Measurements from ENCODE around the gene CRKL.

CRKL gene

GRCh38 chr22:20952544-20953341 is 35.5 kb downstream of the CRKL start:
- DNase-seq, result no peak

- no peak for DNase-seq
These were observed 36.1 kb downstream of the CRKL start for GRCh38 chr22:20953342-20953608.

- no peak for DNase-seq
These were observed 36.7 kb downstream of the CRKL start for GRCh38 chr22:20953668-20954500.

- DNase-seq, result no peak
These were observed 38.3 kb downstream of the CRKL start for GRCh38 chr22:20955548-20955947.

GRCh38 chr22:20956258-20957101 is 39.3 kb downstream of the CRKL start:
- DNase-seq, result no peak

GRCh38 chr22:20957102-20957682 is 40.0 kb downstream of the CRKL start:
- DNase-seq, result no peak

- DNase-seq, result no peak
These were observed 40.6 kb downstream of the CRKL start for GRCh38 chr22:20957683-20958431.

- no peak for DNase-seq
These were observed 42.6 kb downstream of the CRKL start for GRCh38 chr22:20959578-20960461.

GRCh38 chr22:20960609-20961008 is 43.4 kb downstream of the CRKL start:
- no peak for DNase-seq

GRCh38 chr22:20962491-20962945 is 45.3 kb downstream of the CRKL start:
- DNase-seq, result no peak

- no peak for DNase-seq
These were observed 46.2 kb downstream of the CRKL start for GRCh38 chr22:20963201-20964052.

- no peak for DNase-seq
These were observed 47.0 kb downstream of the CRKL start for GRCh38 chr22:20964090-20964798.

- peak in 1 of 2 experiments; percentile 40 for DNase-seq
These were observed 47.5 kb downstream of the CRKL start for GRCh38 chr22:20964799-20965103.

- no peak for DNase-seq
These were observed 48.1 kb downstream of the CRKL start for GRCh38 chr22:20965104-20965887.

- DNase-seq, result no peak
These were observed 49.0 kb downstream of the CRKL start for GRCh38 chr22:20965888-20966855.

GRCh38 chr22:20966883-20967696 is 49.9 kb downstream of the CRKL start, which contains the start of gene AIFM3:
Gene AIFM3, plus strand, starts transcription at chr22:20967255. Its CDS starts 690 bp downstream, at chr22:20967945.
- no peak for DNase-seq
